Esophagus squamous epithelium (tissue), 4 donors: ENCODE results near the gene USP8.

ENCODE experiments used
- CTCF ChIP-seq, 6 experiments: fragments of 450-650 bp in 4 of 6; fragments of 200-600 bp in 2 of 6; sonication (generic) in 2 of 6; IDR thresholded peaks; one replicate each; pipeline ENCODE4 v1.5.1; 2016 to 2019; ENCODE audit warnings: antibody characterized with exemption in 6 of 6, mild to moderate bottlenecking in 4 of 6, moderate library complexity in 4 of 6
- POLR2A ChIP-seq, 4 donors: fragments of 450-650 bp; IDR thresholded peaks; one replicate each; pipeline ENCODE4 v1.6.1; 2017; ENCODE audit warnings: antibody characterized with exemption in 4 of 4, mild to moderate bottlenecking in 4 of 4, moderate library complexity in 3 of 4

- TF ChIP-seq CTCF (IDR thresholded peaks at IDR 0.05) (no peak), POLR2A (IDR thresholded peaks at IDR 0.05) (no peak)
These were observed 61.2 kb downstream of the USP8 start for GRCh38 chr15:50485389-50485788.
